Upper lobe of left lung (tissue), 4 donors: Measurements from ENCODE around the gene MTMR12.

Source experiments
- EP300 ChIP-seq, 4 donors: sonication (generic); formaldehyde crosslinking; IDR thresholded peaks; one replicate each; pipeline ENCODE4 v1.5.1; 2017; ENCODE audit warnings: antibody characterized with exemption in 4 of 4, control low read depth in 2 of 4
- POLR2AphosphoS5 ChIP-seq, 2 donors: sonication (generic); formaldehyde crosslinking; IDR thresholded peaks; one replicate each; pipeline ENCODE4 v1.5.1; 2017; ENCODE audit warnings: antibody characterized with exemption in 2 of 2
- TF ChIP-seq, protein P1 (sequence below), 6 experiments: fragments of 450-650 bp in 4 of 6; fragments of 200-600 bp in 2 of 6; sonication (generic) in 2 of 6; IDR thresholded peaks; one replicate each; pipeline ENCODE4 v1.5.1; 2016 to 2019; ENCODE audit warnings: antibody characterized with exemption in 6 of 6

DNA sequence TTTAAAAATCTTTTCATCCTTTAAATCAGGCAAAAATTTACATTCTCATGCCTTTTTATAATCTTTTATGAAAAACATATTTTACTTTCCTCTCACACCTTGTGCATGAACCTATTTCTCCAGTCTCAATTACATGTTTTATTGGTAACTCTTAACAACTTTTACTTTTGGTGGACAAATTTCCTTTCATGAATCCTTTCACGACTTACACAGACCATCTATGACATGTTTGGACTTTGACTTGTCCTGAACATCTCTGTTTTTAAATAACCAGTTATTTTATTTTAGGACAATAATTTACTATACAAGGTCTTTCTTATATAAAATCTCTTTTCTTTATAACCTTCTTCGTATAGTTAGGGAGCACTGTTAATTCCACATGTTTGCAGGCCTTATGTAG lies 26.5 kb upstream of the MTMR12 start:
- TF ChIP-seq, protein P1, sequence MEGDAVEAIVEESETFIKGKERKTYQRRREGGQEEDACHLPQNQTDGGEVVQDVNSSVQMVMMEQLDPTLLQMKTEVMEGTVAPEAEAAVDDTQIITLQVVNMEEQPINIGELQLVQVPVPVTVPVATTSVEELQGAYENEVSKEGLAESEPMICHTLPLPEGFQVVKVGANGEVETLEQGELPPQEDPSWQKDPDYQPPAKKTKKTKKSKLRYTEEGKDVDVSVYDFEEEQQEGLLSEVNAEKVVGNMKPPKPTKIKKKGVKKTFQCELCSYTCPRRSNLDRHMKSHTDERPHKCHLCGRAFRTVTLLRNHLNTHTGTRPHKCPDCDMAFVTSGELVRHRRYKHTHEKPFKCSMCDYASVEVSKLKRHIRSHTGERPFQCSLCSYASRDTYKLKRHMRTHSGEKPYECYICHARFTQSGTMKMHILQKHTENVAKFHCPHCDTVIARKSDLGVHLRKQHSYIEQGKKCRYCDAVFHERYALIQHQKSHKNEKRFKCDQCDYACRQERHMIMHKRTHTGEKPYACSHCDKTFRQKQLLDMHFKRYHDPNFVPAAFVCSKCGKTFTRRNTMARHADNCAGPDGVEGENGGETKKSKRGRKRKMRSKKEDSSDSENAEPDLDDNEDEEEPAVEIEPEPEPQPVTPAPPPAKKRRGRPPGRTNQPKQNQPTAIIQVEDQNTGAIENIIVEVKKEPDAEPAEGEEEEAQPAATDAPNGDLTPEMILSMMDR (IDR thresholded peaks at IDR 0.05) = no peak
- no peak for TF ChIP-seq POLR2AphosphoS5 (IDR thresholded peaks at IDR 0.05)
- no peak for TF ChIP-seq EP300 (IDR thresholded peaks at IDR 0.05)
